ENCODE results near the gene THBS2.

Gene THBS2

DNA sequence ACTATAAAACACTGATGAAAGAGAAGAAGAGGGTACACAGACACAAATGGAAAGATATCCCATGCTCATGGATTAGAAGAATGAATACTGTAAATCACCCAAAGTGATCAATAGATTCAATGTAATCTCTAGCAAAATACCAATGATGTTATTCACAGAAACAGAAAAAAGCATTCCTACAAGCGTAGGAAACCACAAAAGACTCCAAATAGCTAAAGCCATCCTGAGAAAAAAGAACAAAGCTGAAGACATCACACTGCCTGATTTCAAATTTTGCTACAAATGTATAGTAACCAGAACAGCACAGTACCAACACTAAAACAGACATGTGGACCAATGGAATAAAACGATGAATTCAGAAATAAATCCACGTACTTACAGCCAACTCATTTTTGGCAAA is 43.0 kb downstream of the THBS2 start:
- H3K9ac ChIP-seq (ENCODE audit: low read length), result no peak overlapping the region
- 89% methylated on average over 3 of the region's 3 CpGs for WGBS

DNA sequence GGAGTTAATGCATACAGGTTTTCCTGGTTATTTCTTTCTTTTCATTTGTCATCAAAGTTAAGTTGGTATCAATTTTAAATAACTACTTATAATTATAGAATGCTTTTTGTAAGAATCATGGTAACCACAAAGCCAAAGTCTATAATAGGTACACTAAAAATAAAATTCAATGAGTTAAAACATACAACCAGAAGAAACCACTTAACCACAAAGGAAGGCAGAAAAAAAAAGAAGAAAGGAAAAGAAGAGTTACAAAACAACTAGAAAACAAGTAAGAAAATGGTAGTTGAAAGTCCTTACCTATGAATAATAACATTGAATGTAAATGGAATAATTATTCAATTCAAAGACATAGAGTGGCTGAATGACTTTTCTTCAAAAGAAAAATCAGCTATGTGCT is 45.6 kb downstream of the THBS2 start:
- Histone ChIP-seq H3K9ac (ENCODE audit: low read length) (no peak overlapping the region), H4K91ac (ENCODE audit: low read length) (no peak overlapping the region), H2BK12ac (ENCODE audit: low read length in 2 of 2) (no peak overlapping the region), H3K36me3 (ENCODE audit: control insufficient read depth in 1 of 2, insufficient read depth in 2 of 2, low read depth in 1 of 2, low read length in 2 of 2) (no peaks in the 10 kb centered on the region), H3K4me1 (ENCODE audit: control insufficient read depth, insufficient read depth, low read depth, low read length) (no peaks in the 10 kb centered on the region), H4K8ac (ENCODE audit: low read length) (no peak overlapping the region), H3K79me1 (replicated peaks; ENCODE audit: low read length, poor library complexity, severe bottlenecking) (no peaks in the 10 kb centered on the region), H2BK120ac (ENCODE audit: low read depth, low read length) (no peak overlapping the region), H2BK5ac (ENCODE audit: low read depth, low read length, poor library complexity, severe bottlenecking) (no peak overlapping the region), H3K9me3 (ENCODE audit: control insufficient read depth, low read length) (peaks cover 13% of the 10 kb centered on the region), H2BK15ac (ENCODE audit: low read depth, poor library complexity, severe bottlenecking) (no peak overlapping the region), H3K18ac (ENCODE audit: low read depth in 1 of 2, low read length in 2 of 2) (no peak overlapping the region), H3K4ac (ENCODE audit: low read depth in 1 of 2, low read length in 2 of 2) (no peak overlapping the region), H2AFZ (ENCODE audit: low read depth, low read length) (no peak overlapping the region), H3K14ac (ENCODE audit: low read length in 2 of 2) (no peak overlapping the region), H3K23ac (ENCODE audit: low read length in 2 of 2) (no peak overlapping the region), H3K4me3 (ENCODE audit: insufficient read depth in 1 of 2, low read depth in 1 of 2, low read length in 2 of 2) (no peak overlapping the region), H3K4me2 (ENCODE audit: low read length, poor library complexity, severe bottlenecking) (no peak overlapping the region), H2AK5ac (ENCODE audit: low read length, severe bottlenecking) (no peak overlapping the region), H3K27ac (ENCODE audit: low read length, poor library complexity, severe bottlenecking) (no peak overlapping the region), H3K27me3 (ENCODE audit: control insufficient read depth in 1 of 2, insufficient read depth in 1 of 2, low read length in 2 of 2) (no peaks in the 10 kb centered on the region)
- DNase-seq, result no peak

More for the DNA sequence above, 43.0 kb downstream of the THBS2 start:
- Histone ChIP-seq H3K4me2 (ENCODE audit: low read length, poor library complexity, severe bottlenecking) (no peak overlapping the region), H3K79me1 (replicated peaks; ENCODE audit: low read length, poor library complexity, severe bottlenecking) (no peaks in the 10 kb centered on the region), H3K27ac (ENCODE audit: low read length, poor library complexity, severe bottlenecking) (no peak overlapping the region), H3K23ac (ENCODE audit: low read length in 2 of 2) (no peak overlapping the region), H2BK12ac (ENCODE audit: low read length in 2 of 2) (no peak overlapping the region), H3K4ac (ENCODE audit: low read depth in 1 of 2, low read length in 2 of 2) (no peak overlapping the region), H4K91ac (ENCODE audit: low read length) (no peak overlapping the region), H3K18ac (ENCODE audit: low read depth in 1 of 2, low read length in 2 of 2) (no peak overlapping the region), H4K8ac (ENCODE audit: low read length) (no peak overlapping the region), H3K9me3 (ENCODE audit: control insufficient read depth, low read length) (peaks cover 13% of the 10 kb centered on the region), H2AFZ (ENCODE audit: low read depth, low read length) (no peak overlapping the region), H3K4me3 (ENCODE audit: insufficient read depth in 1 of 2, low read depth in 1 of 2, low read length in 2 of 2) (no peak overlapping the region), H2BK15ac (ENCODE audit: low read depth, poor library complexity, severe bottlenecking) (no peak overlapping the region), H3K14ac (ENCODE audit: low read length in 2 of 2) (no peak overlapping the region), H2AK5ac (ENCODE audit: low read length, severe bottlenecking) (no peak overlapping the region), H3K27me3 (ENCODE audit: control insufficient read depth in 1 of 2, insufficient read depth in 1 of 2, low read length in 2 of 2) (no peaks in the 10 kb centered on the region), H2BK120ac (ENCODE audit: low read depth, low read length) (no peak overlapping the region), H2BK5ac (ENCODE audit: low read depth, low read length, poor library complexity, severe bottlenecking) (no peak overlapping the region), H3K4me1 (ENCODE audit: control insufficient read depth, insufficient read depth, low read depth, low read length) (peaks cover 14% of the 10 kb centered on the region), H3K36me3 (ENCODE audit: control insufficient read depth in 1 of 2, insufficient read depth in 2 of 2, low read depth in 1 of 2, low read length in 2 of 2) (peaks cover 11 to 15% of the 10 kb centered on the region in 2 experiments)
- DNase-seq, result no peak

DNA sequence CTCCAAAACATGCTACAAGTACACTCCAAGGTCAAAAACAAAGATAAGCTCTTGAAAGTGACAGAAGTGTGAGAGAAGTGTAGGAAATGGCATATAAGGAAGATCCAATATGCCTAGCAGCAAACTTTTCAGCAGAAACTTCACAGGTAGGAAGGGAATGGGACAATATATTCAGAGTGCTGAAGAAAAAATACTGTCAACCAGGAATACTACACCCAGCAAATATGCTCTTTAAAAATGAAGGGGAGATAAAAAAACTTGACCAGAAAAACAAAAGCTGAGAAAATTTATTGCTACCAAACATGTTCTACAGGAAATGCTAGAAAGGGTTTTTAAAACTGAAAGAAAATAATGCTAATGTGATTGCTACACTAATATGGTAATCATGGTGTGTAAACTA is 46.2 kb downstream of the THBS2 start:
- no peak overlapping the region for H3K4ac ChIP-seq (ENCODE audit: low read depth in 1 of 2, low read length in 2 of 2)
- H2AK5ac ChIP-seq (ENCODE audit: low read length, severe bottlenecking), result no peak overlapping the region
- H2BK12ac ChIP-seq (ENCODE audit: low read length in 2 of 2), result no peak overlapping the region
- H3K9ac ChIP-seq (ENCODE audit: low read length), result no peak overlapping the region
- no peak overlapping the region for H3K18ac ChIP-seq (ENCODE audit: low read depth in 1 of 2, low read length in 2 of 2)
- no peak overlapping the region for H4K91ac ChIP-seq (ENCODE audit: low read length)
- H3K9me3 ChIP-seq (ENCODE audit: control insufficient read depth, low read length), result peaks cover 13% of the 10 kb centered on the region
- H3K4me2 ChIP-seq (ENCODE audit: low read length, poor library complexity, severe bottlenecking), result no peak overlapping the region
- DNase-seq, result no peak
- H3K27me3 ChIP-seq (ENCODE audit: control insufficient read depth in 1 of 2, insufficient read depth in 1 of 2, low read length in 2 of 2), result no peaks in the 10 kb centered on the region
- no peak overlapping the region for H4K8ac ChIP-seq (ENCODE audit: low read length)
- no peaks in the 10 kb centered on the region for H3K36me3 ChIP-seq (ENCODE audit: control insufficient read depth in 1 of 2, insufficient read depth in 2 of 2, low read depth in 1 of 2, low read length in 2 of 2)
- H2BK5ac ChIP-seq (ENCODE audit: low read depth, low read length, poor library complexity, severe bottlenecking), result no peak overlapping the region
- H3K14ac ChIP-seq (ENCODE audit: low read length in 2 of 2), result no peak overlapping the region
- no peak overlapping the region for H3K4me3 ChIP-seq (ENCODE audit: insufficient read depth in 1 of 2, low read depth in 1 of 2, low read length in 2 of 2)
- H2BK15ac ChIP-seq (ENCODE audit: low read depth, poor library complexity, severe bottlenecking), result no peak overlapping the region
- H3K23ac ChIP-seq (ENCODE audit: low read length in 2 of 2), result no peak overlapping the region
- no peak overlapping the region for H3K27ac ChIP-seq (ENCODE audit: low read length, poor library complexity, severe bottlenecking)
- no peaks in the 10 kb centered on the region for H3K4me1 ChIP-seq (ENCODE audit: control insufficient read depth, insufficient read depth, low read depth, low read length)
- H3K79me1 ChIP-seq (replicated peaks; ENCODE audit: low read length, poor library complexity, severe bottlenecking), result no peaks in the 10 kb centered on the region
- no peak overlapping the region for H2AFZ ChIP-seq (ENCODE audit: low read depth, low read length)
- no peak overlapping the region for H2BK120ac ChIP-seq (ENCODE audit: low read depth, low read length)

GRCh38 chr6:169205176-169206160 is 48.2 kb downstream of the THBS2 start:
- Histone ChIP-seq H2BK5ac (ENCODE audit: low read depth, low read length, poor library complexity, severe bottlenecking) (no peak overlapping the region), H2BK120ac (ENCODE audit: low read depth, low read length) (no peak overlapping the region), H3K4me1 (ENCODE audit: control insufficient read depth, insufficient read depth, low read depth, low read length) (no peaks in the 10 kb centered on the region), H3K36me3 (ENCODE audit: control insufficient read depth in 1 of 2, insufficient read depth in 2 of 2, low read depth in 1 of 2, low read length in 2 of 2) (no peaks in the 10 kb centered on the region), H3K27me3 (ENCODE audit: control insufficient read depth in 1 of 2, insufficient read depth in 1 of 2, low read length in 2 of 2) (no peaks in the 10 kb centered on the region), H3K4ac (ENCODE audit: low read depth in 1 of 2, low read length in 2 of 2) (no peak overlapping the region), H3K14ac (ENCODE audit: low read length in 2 of 2) (no peak overlapping the region), H3K79me1 (replicated peaks; ENCODE audit: low read length, poor library complexity, severe bottlenecking) (no peaks in the 10 kb centered on the region), H2BK15ac (ENCODE audit: low read depth, poor library complexity, severe bottlenecking) (no peak overlapping the region), H2AK5ac (ENCODE audit: low read length, severe bottlenecking) (no peak overlapping the region), H4K91ac (ENCODE audit: low read length) (no peak overlapping the region), H3K9ac (ENCODE audit: low read length) (peak overlapping the region; percentile 34), H3K18ac (ENCODE audit: low read depth in 1 of 2, low read length in 2 of 2) (no peak overlapping the region), H3K27ac (ENCODE audit: low read length, poor library complexity, severe bottlenecking) (no peak overlapping the region), H2BK12ac (ENCODE audit: low read length in 2 of 2) (no peak overlapping the region), H3K4me2 (ENCODE audit: low read length, poor library complexity, severe bottlenecking) (no peak overlapping the region), H3K23ac (ENCODE audit: low read length in 2 of 2) (no peak overlapping the region), H3K4me3 (ENCODE audit: insufficient read depth in 1 of 2, low read depth in 1 of 2, low read length in 2 of 2) (no peak overlapping the region), H2AFZ (ENCODE audit: low read depth, low read length) (no peak overlapping the region), H4K8ac (ENCODE audit: low read length) (no peak overlapping the region), H3K9me3 (ENCODE audit: control insufficient read depth, low read length) (peaks cover 13% of the 10 kb centered on the region)
- DNase-seq, result no peak
- 86% methylated on average over 6 of the region's 6 CpGs for WGBS
